CD1c-positive myeloid dendritic cell (primary cell): Measurements from ENCODE around the gene ATL2.
"Not testable (repeated sequence)": the region's sequence is repeated elsewhere in the genome, so short reads cannot be mapped to it uniquely, and the experiment has no call there.

Experiments
- DNase-seq: peaks from one replicate; pipeline ENCODE4 v3.0.0-alpha.2; 2016; ENCODE audit errors: extremely low spot score

The ATL2 gene

DNA sequence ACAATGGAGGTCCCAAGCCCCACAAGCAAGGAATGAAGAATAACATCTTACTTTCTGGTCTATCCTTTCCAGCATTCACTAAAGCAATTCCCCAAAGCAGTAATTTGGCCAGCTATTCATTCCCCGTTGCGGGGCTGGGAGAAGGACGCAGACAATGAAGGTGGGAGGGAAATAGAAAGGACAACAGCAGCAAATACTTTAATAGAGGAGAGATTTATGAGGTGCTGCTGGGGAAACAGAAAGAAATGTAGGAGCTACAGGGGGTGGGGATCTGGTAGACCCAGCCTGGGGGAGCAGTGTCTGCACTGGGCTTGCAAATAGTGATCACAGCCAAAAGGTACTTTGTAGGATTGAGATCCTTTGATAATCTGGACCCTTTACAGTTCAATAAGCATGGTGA lies 13.9 kb upstream of the ATL2 start:
- DNase-seq, result no peak

DNA sequence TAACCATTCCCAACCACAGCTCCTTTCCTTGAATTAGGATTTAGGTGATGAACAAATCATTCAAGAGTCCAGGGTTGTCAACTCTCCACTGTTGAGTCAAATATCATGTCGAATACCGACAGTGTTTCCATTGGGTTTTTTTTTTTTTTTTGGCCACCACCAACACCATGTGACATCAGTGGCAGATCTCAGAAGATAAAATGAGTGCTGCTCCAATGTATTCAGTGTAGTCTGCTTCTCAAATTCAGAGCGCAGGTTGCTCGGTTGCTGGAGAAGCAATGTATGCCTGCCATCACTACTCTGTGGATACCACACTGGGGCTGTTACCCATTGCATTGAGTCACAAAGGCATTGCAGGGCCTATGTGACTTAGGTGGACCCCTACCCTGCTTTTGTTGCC lies 10.8 kb upstream of the ATL2 start:
- DNase-seq, result no peak

DNA sequence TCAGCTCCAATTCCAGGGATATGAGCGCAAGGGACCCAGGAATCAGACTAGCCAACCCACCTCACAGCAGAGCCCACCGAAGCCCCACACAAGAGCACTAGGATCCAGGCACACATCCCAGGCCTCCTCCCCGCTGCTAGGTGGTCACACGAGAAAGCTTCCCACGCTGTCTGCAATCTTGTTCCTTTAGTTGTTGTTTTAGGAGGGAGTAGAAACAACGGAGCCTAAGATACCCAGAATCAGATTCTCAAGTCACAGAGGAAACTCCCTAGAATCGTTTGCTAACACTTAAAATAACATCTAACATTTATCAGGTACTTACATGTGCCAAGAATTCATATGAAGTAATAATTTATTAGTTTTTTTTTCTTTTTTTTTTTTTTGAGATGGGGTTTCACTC lies 9.7 kb upstream of the ATL2 start:
- no peak for DNase-seq

DNA sequence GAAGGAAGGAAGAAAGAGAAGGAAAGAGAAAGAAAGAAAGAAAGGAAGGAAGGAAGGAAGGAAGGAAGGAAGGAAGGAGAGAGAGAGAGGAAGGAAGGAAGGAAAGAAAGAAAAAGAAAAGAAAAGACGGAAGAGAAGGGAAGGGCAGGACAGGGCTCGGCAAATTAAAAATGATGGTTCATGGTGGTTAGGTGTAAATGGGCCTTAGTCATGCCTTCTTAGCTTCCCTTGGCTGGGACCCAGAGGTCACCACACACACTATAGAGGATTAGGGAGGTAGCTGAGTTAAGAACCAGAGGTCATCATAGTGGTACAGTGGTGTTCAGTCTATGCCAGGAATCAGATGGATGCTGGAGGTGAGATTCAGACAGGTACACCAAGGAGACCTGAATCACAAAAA lies 9.3 kb upstream of the ATL2 start:
- DNase-seq, result peak; percentile 17

DNA sequence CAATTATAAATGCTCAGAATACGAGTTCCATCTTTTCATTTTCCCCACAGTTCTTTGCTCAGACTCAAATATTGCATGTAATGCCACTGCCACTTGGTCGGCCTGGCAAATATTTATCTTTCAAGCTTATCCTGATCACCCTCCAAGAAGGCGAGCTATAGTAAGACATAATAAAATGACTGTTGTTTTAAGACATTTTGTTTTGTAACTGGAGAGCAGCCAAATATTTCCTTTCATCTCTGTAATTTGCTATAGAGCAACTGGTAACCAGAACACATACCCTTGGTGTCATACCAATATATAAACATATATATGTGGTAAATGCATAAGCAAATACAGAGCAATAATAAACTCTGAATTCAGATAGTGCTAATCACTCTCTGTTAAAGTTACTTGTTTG lies 7.3 kb upstream of the ATL2 start:
- DNase-seq, result no peak

DNA sequence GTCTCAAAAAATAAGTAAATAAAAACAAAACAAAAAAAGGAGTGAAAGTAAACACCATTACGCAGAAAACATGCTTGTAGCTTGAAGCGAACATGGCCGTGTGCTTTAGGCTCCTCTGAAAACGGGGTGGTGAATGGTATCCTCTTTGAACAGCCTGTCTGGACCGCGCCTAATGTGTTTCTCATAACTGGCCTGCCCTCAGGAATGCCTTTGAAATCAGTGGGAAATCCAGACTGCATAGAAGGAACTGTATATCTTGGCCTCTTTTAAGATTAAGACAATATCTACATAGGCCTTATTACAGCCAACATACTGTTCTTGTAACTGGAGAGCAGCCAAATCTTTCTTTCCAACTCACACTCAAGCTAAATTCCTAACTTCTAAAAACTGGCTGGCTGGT lies 6.7 kb upstream of the ATL2 start:
- DNase-seq, result not testable (repeated sequence)

DNA sequence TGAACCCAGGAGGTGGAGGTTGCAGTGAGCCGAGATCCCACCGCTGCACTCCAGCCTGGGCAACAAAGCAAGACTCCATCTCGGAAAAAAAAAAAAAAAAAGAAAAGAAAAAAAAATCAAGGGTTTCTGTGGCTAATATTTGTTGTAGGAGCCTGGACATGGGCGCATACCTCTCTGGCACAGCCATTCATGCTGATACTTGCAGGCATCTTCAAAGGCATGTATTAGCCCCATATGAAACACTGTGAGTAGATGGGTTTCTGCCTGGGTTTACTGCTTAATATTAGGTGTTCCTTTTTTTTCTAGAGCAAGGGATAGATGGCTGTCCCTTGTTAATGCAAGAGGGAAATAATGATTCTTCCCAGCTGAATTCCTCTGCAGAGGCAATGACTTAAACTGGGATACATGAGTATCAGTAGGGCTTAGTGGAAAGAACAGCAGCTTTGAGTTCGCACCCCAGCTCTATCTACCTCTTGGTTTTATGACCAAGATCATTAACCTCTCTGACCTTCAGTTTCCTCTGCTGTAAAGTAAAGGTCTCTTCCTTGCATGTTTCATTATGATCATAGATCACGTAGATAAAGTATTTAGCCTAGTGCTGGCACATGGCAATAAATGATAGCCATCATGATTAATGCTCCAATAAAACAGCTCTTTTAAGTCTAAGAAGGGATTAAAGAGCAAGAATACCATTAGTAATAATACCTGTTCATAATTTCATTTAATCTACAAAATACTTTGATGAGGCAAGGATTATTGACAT lies 4.5 kb upstream of the ATL2 start:
- DNase-seq, result no peak

DNA sequence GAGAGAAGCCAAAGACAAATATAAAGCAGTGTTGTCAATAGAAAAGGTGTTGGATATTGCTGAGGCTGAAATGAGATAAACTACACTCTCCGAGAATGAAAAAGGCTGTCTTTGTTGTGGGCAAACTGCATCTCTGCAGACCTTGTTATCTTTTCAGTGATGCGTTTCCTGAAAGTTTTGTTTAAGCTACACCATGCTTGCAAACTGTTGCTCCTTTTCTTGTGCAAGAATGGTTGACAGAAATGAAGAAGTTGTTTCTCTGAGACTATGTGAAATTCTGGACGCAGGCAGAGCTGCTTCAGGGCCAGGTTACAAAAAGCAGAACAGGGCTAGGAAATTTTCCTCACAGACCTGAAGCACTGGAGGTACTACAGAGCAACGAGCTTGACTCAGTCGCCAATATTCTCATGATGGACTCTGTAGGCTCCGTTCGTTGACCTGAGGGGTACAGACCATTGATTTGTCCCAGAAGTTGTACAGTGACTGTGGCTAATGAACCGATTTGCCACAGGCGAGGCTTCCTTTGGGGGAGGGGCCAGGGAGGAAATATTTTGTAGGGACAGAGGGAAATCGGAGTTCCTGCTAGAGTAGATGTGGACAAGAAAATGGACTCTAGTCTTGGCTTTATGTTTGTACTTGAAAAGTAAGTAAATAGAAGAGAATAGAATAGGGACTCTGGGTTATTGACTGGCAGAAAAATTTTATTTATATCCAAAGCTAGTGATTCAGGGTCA lies 3.5 kb upstream of the ATL2 start:
- DNase-seq, result peak; percentile 84

DNA sequence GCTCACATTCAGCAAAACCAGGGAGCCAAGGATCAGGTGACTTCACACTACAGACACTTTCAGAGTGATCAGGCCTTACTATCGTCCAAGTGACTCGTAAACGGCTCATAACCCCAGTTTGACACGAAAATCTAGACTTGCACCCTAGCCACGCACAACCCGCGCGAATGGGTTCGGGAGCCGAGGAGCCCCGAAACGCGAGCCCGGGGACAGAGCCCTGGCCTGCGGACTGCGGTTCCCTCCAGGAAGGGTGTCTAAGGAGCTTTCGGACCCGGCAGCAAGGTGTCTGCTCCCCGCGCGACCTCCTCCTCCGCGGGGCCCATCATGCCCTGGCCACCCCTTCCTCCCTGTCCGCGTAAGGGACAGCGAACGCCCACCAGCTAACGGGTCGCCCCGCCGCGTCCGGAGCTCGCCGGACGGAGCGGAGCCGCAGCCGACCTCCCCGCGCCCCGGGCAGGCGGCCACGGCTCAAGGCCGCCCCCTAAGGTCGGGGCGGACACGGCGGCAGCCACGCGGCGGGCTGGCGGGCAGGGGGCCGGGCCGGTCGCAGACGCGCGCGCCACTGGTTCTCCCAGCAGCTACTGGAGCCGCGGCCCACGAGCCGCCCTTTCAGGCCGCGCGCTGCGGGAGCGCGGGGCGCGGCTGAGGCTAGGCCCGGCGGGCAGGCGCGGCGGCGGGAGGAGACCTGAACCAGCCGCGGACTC lies 575 bp downstream of the ATL2 start:
- DNase-seq, result peak; percentile 87

DNA sequence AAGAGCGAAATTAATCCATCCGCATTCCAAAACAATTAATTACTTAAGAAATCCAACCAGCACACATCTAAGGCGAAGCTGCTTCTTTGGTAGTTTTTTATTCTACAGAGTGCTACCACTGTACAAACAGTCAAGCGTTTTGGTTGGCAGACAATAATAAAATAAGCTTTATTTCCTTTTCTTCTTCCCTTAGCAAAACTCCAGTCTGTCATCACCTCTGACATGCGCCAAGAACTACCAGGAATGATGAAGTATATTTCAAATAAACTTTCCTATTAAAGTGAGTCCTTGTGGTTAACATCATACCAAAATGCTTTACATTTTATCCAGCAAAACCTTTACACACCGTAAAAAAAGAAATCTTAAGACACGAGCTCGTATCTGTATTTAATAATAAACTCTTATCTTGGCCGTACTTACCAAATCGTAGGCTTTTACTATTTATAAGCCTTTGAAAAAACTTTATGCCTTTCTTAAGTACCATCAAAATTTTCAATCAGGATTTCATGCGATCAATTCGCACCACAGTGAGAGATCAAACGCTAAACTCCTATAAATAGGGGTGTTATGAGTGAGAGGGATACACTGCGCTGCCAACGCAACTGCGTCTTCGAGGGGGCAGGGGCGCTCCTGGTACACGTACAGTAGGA lies 1.3 kb downstream of the ATL2 start:
- DNase-seq, result no peak

DNA sequence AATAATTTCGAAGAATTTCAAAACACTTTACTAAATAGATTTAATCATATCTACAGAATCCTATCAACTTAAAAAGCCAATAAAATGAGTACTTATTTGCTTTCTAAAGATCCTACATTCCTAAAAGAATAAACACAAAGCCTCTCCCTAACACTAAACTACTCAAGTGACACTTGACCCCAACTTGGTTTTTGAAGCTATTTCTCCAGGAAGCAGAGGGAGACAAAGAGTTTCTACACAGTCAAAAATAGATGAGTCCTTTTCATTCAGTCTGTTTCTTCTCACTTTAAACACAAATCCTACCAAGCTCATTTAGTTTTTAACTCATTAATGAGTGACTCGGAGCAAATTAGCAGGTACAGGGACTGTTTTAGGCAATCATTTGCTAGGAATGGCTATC lies 2.1 kb downstream of the ATL2 start:
- no peak for DNase-seq

DNA sequence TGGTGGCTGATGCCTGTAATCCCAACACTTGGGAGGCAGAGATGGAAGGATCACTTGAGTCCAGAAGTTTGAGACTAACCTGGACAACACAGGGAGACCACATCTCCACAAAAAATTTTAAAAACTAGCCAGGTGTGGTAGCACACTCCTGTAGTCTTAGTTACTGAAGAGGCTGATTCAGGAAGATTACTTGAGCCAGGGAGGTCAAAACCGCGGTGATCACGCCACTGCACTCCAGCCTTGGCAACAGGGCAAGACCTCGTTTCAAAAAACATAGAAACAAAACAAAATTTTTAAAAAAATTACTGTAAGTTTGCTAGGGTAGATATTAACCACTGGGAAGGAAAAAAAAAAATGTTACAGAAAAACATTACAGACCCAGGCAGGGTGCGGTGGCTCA lies 5.8 kb downstream of the ATL2 start:
- no peak for DNase-seq

DNA sequence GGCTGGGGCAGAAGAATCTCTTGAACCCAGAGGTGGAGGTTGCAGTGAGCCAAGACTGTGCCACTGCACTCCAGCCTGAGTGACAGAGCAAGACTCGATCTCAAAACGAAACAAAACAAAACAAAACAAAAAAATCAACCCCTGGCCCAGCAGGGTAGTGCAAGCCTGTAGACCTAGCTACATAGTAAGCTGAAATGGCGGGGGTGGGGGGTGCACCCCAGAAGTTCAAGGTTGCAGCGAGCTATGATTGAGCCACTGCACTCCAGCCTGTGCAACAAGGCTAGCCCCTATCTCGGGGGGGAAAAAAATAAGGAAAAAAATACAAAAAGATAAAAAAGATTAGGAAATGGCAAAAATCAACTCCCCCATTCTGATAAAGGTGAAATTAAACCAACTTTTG lies 6.4 kb downstream of the ATL2 start:
- DNase-seq, result no peak

DNA sequence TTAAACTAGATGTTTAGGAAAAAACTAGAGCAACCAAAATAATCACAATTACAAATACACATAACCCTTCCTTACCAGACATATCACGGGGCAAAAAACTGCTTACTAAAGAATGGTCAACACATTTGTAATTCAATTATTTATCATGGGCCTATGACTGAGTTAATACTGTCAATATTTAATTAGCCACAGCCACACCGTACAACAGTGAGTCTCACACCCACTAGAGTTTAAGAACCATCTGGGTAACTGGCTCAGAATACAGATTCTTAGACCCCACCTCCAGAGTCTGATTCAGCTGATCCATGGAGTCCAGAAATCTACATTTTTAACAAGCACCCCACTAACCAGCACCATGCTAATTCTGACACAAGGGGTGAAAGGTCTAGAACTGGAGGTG lies 14.8 kb downstream of the ATL2 start:
- DNase-seq, result no peak

DNA sequence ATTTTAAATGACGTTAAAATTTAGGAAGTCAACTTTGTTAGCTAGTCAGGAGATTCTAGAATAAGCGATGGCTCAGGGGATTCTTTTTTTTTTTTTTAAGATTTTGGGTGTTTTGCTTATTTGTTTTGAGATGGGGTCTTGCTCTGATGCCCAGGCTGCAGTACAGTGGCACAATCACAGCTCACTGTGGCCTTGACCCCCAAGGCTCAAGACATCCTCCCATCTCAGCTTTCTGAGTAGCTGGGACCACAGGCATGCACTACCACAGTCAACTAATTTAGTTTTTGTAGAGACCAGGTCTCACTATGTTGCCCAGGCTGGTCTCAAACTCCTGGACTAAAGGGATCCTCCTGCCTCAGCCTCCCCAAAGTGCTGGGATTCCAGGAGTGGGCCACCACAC lies 16.9 kb downstream of the ATL2 start:
- no peak for DNase-seq

DNA sequence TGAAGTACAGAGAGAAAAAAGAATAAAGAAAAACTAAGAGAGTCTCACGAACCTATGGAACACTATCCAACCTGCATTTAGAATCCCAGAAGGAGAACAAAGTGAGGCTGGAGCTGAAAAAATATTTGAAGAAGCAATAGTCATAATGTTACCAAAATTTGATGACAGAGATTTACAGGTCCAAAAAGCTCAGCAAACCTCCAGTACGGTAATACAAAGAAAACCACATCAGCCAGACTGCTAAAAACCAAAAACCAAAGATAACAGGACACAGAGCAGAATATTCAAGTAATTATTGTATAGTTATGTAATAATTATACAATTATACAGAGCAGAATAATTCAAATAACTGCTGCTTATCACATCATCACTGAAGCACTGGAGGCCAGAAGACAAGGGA lies 23.7 kb downstream of the ATL2 start:
- no peak for DNase-seq

DNA sequence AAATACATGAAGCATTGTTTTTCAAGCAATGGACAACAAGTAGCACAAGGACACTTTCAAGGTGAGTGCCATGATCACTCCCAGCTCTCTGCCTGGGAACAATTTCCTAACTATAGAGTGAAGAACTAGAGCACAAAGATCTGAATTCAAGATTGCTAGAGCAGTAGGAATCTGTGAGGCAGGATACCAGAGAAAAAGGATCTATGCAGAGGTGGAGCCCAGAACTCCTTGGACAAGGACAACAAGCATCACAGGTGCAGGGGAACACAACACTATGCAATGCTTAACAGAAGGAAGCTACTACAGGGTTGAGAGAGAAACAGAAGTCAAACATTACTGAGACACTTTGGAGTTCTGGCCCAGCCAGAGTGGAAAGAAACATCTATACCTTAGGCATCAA lies 24.7 kb downstream of the ATL2 start:
- DNase-seq, result no peak

DNA sequence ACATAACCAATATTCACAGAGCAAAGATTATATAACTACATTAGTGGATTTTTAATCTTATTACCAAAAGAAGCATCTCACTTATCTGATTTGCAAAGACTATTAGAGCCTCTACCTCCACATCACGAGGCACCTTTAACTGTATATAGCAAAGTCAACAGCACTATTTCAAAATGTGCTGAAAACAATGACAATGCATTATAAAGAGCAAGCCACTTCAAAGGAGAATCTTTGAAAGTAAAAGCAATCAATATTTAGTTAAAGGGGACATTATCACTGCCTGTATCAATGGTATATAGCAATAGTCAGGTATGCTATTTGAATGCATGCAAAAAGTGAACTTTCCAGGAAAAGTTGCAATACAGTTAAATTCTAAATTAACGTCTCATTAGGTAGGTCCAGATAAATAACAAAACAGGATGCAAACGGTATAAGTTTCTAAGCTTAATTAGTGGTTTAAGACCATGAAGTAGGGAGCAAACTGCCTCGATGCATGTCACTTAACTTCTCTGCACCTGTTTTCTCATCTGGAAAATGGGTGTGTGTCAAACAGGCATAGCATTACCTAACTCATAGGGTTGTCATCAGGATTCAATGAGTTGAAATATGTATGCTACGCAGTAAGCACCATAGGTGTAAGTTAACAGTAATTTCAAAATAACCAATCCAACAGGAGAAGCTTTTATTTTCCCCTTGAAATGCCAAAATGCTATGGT lies 31.6 kb downstream of the ATL2 start:
- no peak for DNase-seq

DNA sequence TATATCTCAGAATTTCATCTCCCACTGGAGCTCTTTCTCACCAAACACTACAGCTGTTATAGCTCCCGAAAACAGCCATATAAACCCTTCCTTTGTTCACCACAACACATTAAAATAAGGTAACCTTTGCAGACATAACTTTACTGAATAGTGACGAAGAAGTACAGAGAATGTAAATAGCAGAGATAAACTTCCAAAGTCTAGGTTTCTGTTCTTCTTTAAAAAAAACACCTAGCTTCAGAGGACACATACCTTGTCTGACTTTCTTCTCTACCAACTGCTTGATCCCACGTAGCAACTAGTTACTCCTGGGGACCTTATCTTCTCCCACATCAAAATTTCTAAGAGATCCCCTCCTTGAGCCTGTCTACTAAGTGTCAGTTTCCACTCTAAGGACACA lies 32.3 kb downstream of the ATL2 start:
- DNase-seq, result no peak

DNA sequence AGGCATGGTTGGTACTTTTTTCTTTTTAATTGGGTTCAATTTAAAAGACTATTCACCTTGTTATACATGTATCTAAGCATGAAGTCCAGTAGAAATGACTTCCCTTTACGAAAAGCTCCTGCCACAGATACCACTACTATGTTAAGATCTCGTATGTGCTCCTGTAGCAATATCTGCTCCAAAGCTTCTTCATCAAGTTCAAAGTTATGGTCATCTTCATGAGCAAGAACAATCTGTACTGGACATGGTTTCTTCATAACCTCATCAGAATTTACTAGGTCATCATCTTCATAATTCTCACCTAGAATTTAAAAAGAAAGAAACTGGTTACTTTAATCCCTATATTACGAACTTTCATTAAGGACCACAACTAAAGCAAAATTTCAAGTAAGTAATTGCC lies 33.9 kb downstream of the ATL2 start:
- DNase-seq, result no peak

DNA sequence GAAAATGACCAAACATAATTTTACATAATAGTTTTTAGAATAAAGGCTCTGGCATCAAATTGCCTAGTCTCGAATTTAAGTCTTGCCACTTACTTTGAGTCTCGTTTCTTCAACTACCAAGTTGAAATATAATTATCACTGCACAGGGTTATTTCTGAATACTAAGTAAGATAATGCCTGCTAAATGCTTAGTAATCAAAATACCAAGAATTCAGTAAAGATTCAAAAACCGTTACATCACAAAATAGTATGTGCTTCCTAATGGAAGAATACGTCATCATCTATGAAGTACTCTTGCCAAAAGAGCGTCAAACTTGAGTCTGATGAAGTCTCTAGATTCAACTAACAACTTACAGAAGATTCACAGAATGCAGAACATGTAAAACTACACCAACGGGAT lies 40.5 kb downstream of the ATL2 start:
- DNase-seq, result no peak

DNA sequence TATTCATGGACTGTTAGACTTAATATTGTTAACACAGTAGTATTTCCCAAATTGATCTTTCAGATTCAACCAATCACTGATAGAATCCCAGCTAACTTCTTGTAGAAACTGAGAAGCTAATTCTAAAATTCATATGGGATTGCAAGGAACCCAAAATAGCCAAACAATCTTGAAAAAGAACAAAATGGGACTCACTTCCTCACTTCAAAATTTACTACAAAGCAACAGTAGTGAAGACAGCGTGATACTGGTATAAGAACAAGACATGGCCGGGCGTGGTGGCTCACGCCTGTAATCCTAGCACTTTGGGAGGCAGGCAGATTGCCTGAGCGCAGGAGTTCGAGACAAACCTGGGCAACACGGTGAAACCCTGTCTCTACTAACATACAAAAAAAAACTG lies 46.3 kb downstream of the ATL2 start:
- no peak for DNase-seq
